ENCODE results near the gene PTPRG. TPM values are rescaled to one million over a fixed set of nuclear protein-coding genes. Genes with fewer than 3 reads are reported as not detected.

The PTPRG gene
- polyA plus RNA-seq, 3 donors = not detected

DNA sequence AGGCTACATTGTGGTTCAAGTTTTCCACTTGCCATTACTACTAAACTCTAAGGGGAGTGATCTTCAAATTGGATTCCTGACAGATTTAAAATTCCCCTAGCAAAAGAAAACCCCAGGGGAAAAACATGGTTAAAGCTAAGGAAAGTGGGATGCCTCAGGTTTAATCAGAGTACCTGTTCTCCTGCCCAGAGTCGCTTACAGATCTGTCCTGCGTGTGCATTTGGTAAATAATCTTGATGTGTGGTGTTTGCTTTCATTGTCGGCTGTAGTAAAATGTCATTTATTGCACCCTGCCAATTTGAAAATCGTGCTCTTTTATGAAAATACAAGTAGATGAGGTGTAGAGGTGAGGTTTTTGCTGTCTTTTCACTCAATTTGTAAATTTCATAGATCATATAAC, 323.4 kb downstream of the PTPRG start:
- Mint-ChIP-seq H3K4me3 (no peak overlapping the region), H3K27ac (no peak overlapping the region), H3K4me1 (no peaks in the 10 kb centered on the region), H3K9me3 (peaks cover 0 to 3% (median 0%) of the 10 kb centered on the region in 7 donors), H3K27me3 (ENCODE audit: low read depth in 3 of 3) (peaks cover 0 to 2% (median 0%) of the 10 kb centered on the region in 3 donors), H3K36me3 (no peaks in the 10 kb centered on the region)
- no peaks in the 10 kb centered on the region for H4K20me1 ChIP-seq (ENCODE audit: insufficient read depth, low read length)
- intact Hi-C loops (cut with micrococcal nuclease) = no loop called here
- H2AFZ ChIP-seq (ENCODE audit: insufficient read depth, low read depth, low read length, poor library complexity, severe bottlenecking) = no peak overlapping the region
- TF ChIP-seq, protein P1, sequence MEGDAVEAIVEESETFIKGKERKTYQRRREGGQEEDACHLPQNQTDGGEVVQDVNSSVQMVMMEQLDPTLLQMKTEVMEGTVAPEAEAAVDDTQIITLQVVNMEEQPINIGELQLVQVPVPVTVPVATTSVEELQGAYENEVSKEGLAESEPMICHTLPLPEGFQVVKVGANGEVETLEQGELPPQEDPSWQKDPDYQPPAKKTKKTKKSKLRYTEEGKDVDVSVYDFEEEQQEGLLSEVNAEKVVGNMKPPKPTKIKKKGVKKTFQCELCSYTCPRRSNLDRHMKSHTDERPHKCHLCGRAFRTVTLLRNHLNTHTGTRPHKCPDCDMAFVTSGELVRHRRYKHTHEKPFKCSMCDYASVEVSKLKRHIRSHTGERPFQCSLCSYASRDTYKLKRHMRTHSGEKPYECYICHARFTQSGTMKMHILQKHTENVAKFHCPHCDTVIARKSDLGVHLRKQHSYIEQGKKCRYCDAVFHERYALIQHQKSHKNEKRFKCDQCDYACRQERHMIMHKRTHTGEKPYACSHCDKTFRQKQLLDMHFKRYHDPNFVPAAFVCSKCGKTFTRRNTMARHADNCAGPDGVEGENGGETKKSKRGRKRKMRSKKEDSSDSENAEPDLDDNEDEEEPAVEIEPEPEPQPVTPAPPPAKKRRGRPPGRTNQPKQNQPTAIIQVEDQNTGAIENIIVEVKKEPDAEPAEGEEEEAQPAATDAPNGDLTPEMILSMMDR (IDR thresholded peaks at IDR 0.05) = no peak
- no peaks in the 10 kb centered on the region for H3K4me1 ChIP-seq (ENCODE audit: control insufficient read depth in 1 of 2, insufficient read depth in 2 of 2, low read length in 2 of 2)
- WGBS (ENCODE audit: insufficient coverage) = 100% methylated on average over 1 of the region's 4 CpGs
- H3K27ac ChIP-seq (ENCODE audit: low read depth in 1 of 2, low read length in 2 of 2) = no peak overlapping the region
- H3K27me3 ChIP-seq (ENCODE audit: control insufficient read depth in 2 of 2, insufficient read depth in 2 of 2, low read length in 2 of 2) = no peaks in the 10 kb centered on the region
- H3K36me3 ChIP-seq (replicated peaks in 1 of 2; ENCODE audit: control insufficient read depth in 1 of 2, insufficient read depth in 2 of 2, low read length in 2 of 2) = no peaks in the 10 kb centered on the region
- no peak for DNase-seq
- H3K79me2 ChIP-seq (ENCODE audit: insufficient read depth, low read length) = no peaks in the 10 kb centered on the region
- H3K9ac ChIP-seq (ENCODE audit: insufficient read depth, low read length, poor library complexity, severe bottlenecking) = no peak overlapping the region
- H3K9me3 ChIP-seq (replicated peaks in 1 of 2; ENCODE audit: control insufficient read depth in 1 of 2, insufficient read depth in 1 of 2, low read length in 2 of 2) = no peaks in the 10 kb centered on the region
- H3K4me2 ChIP-seq (replicated peaks; ENCODE audit: extremely low read depth, low read length, poor library complexity, severe bottlenecking) = no peak overlapping the region
- no peak overlapping the region for H3K4me3 ChIP-seq (replicated peaks in 1 of 3; ENCODE audit: low read depth in 2 of 3, low read length in 3 of 3)

DNA sequence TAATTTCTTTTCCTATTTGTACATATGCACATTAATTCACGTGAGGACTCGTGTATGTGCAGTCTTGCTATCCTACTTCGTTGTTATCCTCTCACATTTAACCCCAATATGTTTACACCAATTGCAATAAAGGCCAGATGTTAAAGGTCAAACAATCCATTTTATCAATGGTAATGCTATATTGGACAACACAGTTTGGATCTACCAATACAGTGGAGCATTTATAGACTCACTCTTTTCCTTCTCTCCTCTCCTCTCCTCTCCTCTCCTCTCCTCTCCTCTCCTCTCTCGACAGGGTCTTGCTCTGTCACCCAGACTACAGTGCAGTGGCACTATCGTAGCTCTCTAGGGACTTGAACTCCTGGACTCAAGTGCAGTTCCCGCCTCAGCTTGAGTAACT, 324.0 kb downstream of the PTPRG start:
- Histone ChIP-seq H3K9ac (ENCODE audit: insufficient read depth, low read length, poor library complexity, severe bottlenecking) (no peak overlapping the region), H3K27ac (ENCODE audit: low read depth in 1 of 2, low read length in 2 of 2) (no peak overlapping the region), H2AFZ (ENCODE audit: insufficient read depth, low read depth, low read length, poor library complexity, severe bottlenecking) (no peak overlapping the region), H3K27me3 (ENCODE audit: control insufficient read depth in 2 of 2, insufficient read depth in 2 of 2, low read length in 2 of 2) (no peaks in the 10 kb centered on the region), H3K9me3 (replicated peaks in 1 of 2; ENCODE audit: control insufficient read depth in 1 of 2, insufficient read depth in 1 of 2, low read length in 2 of 2) (no peaks in the 10 kb centered on the region), H3K4me2 (replicated peaks; ENCODE audit: extremely low read depth, low read length, poor library complexity, severe bottlenecking) (no peak overlapping the region), H3K79me2 (ENCODE audit: insufficient read depth, low read length) (no peaks in the 10 kb centered on the region), H4K20me1 (ENCODE audit: insufficient read depth, low read length) (no peaks in the 10 kb centered on the region), H3K4me1 (ENCODE audit: control insufficient read depth in 1 of 2, insufficient read depth in 2 of 2, low read length in 2 of 2) (no peaks in the 10 kb centered on the region), H3K4me3 (replicated peaks in 1 of 3; ENCODE audit: low read depth in 2 of 3, low read length in 3 of 3) (no peak overlapping the region), H3K36me3 (replicated peaks in 1 of 2; ENCODE audit: control insufficient read depth in 1 of 2, insufficient read depth in 2 of 2, low read length in 2 of 2) (no peaks in the 10 kb centered on the region)
- peaks cover 0 to under 1% (median 0%) of the 10 kb centered on the region in 3 donors for H3K27me3 Mint-ChIP-seq (ENCODE audit: low read depth in 3 of 3)
- 83% methylated on average over 3 of the region's 6 CpGs for WGBS (ENCODE audit: insufficient coverage)
- no peak overlapping the region for H3K4me3 Mint-ChIP-seq
- H3K9me3 Mint-ChIP-seq = peaks cover 0 to 3% (median 0%) of the 10 kb centered on the region in 7 donors
- no peak overlapping the region for H3K27ac Mint-ChIP-seq
- no peaks in the 10 kb centered on the region for H3K36me3 Mint-ChIP-seq
- DNase-seq = no peak
- intact Hi-C loops (cut with micrococcal nuclease) = no loop called here
- no peaks in the 10 kb centered on the region for H3K4me1 Mint-ChIP-seq
- TF ChIP-seq, protein P1 (IDR thresholded peaks at IDR 0.05) = no peak
